HG03457 (cell line): ENCODE results near the gene OXNAD1.

Experiments
- ATAC-seq: cut with Tn5 transposase; IDR thresholded peaks from one replicate; pipeline ENCODE4 v1.9.1; 2021; ENCODE audit warnings: moderate number of reproducible peaks; ENCODE audit not compliant: unreplicated experiment

OXNAD1 gene, protein sequence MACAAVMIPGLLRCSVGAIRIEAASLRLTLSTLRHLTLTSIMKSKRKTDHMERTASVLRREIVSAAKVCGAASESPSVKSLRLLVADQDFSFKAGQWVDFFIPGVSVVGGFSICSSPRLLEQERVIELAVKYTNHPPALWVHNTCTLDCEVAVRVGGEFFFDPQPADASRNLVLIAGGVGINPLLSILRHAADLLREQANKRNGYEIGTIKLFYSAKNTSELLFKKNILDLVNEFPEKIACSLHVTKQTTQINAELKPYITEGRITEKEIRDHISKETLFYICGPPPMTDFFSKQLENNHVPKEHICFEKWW

DNA sequence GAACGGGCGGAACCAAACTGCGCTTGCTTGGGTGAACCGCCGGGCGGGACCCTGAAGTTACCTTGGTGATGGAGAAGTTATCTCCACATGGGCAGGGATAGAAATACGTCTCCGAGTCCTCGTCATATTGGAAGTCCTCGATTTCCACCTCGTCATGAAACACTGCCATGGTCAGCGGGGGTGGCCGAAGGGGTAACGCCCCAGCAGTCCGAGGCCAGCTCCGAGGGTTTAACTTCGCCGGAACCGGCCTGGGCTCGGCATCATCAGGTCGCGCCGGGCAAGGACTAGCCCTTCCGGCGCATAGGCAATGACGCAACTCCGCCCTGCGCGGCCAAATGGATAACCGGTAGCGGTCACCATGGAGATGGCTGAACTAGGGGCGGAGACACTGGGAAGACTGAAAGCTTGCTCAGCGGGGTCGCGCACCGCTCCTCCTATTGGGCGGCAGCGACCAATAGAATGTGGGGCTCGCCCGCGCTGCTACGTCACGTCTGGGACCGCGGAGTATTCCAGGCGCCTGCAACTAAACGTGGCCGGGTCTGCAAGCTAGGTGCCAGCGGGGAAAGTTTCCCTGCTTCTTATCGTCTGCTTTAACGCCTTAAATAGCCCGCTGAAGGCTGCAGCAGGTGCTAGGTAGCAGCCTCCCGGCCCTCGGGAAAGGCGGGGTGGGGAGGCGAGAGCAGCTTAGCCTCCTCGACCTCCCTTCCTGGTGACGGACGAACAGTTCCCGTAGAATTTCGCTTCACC, at the start of gene OXNAD1, which contains the start of gene DPH3:
TSS of gene OXNAD1 (plus strand) at position 505 of the 747 bp plus-strand sequence. CDS start 5,741 bp downstream, outside the sequence.
TSS of gene DPH3 (minus strand) at position 236 of the 747 bp plus-strand sequence. CDS start at position 169, 67 bp downstream.
- ATAC-seq: peak; percentile 98

DNA sequence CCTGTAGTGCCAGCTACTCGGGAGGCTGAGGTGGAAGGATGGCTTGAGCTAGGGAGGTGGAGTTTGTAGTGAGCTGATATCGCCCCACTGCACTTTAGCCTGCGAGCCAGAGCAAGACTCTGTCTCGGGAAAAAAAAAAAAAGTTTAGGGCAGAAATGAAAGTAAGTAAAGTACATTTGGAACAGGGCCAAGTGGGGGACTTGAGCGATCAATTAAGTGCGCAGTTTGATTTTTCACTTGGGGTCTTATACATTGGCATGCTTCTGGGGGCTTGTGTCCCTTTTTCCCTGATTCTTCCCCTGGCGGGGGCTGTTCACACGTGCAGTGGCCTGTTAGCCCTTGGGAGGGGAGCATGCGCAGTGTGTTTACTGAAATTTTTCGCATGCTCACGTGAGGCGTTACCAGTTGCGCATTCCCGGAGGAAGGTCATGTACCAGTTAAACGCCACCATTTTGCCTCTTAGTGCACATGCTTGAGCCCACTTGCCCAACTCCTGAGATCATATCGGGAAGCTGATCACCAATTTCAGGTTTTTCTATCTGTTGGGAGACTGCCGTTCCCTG, 48.6 kb upstream of the OXNAD1 start:
- ATAC-seq: no peak

DNA sequence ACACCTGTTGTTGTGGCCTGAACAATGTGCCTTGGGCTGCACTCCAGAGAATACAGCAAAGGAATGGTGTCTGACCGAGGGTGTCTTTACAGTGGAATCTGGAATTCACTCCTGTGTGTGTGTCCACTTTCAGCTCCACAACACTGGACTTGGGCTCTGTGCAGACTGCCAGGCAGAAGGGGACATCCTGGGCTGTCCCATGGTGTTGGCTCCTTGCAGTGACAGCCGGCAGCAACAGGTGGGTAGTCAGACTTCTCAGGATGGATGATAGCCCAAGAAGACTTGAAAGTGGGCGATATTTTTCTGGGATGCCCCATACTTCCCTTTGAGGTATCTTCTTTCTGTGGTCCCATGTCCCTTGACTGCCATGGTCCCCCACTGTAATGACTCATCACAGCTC, 45.2 kb upstream of the OXNAD1 start:
- no peak for ATAC-seq

DNA sequence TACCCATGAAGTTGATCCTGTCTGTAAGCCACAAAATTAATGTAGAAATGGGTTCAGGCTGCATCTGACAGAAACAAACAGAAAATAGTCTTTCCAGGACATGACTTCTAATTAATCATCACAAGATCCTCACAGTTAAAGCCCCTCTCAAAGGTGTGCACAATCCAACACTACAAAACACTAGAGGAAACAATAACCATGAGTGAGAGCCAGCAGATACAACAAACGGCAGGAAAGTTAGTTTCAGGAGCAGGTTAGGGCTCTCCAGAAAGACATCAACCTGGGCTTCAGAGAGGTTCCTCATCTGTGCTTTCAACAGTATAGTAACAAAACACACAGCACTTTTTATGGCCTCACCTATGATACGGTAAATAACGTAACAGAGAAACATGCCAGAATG, 43.0 kb upstream of the OXNAD1 start:
- ATAC-seq: no peak

DNA sequence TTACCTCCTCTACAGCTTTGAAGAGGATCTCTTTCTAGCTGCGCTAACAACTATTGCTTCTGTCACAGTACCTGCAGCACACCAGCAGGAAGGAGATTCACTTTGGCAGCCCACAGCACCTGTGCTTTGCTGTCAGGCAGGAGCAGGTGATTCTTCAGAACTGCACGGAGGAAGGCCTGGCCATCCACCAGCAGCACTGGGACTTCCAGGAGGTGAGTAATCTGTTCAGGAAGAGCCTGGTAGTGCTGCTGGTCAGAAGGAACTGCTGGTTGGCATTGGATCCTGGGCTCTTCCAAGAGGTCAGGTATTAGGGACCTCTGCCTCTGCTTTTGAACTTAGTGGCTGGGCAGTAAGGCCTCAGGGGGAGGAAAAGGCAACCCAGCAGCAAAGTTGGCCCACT, 42.5 kb upstream of the OXNAD1 start:
- no peak for ATAC-seq

DNA sequence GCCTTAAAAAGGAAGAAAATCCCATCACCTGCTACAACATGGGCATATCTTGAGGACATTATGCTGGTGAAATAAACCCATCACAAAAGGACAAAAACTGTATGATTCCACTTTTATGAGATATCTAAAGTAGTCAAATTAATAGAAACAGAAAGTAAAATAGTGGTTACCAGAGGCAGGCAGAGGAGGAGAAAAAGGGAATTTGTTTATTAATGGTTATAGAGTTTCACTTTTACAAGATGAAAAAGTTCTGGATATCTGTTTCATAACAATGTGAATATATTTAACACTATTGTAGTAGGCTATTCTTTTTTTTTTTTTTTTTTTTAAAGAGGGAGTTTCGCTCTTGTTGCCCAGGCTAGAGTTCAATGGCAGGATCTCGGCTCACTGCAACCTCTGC, 40.7 kb upstream of the OXNAD1 start:
- ATAC-seq: no peak

DNA sequence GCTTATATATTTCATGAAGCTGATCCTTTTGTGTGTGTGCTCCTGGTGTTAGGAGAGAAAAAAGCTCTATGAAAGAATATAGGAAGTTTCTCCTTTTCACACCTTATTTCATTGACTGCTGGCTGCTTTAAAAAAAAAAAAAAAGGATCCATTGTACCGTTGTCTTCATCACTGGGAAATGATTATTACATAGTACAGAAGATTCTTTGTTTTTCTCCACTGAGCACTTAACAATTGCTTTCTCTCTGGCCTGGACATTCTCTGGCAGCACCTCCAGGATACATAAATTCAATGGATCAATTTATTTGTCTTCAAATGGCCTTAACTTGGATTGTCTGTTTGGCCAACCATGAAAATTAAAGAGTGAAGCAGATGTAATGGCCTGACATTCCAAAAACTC, 37.4 kb upstream of the OXNAD1 start:
- ATAC-seq: no peak

DNA sequence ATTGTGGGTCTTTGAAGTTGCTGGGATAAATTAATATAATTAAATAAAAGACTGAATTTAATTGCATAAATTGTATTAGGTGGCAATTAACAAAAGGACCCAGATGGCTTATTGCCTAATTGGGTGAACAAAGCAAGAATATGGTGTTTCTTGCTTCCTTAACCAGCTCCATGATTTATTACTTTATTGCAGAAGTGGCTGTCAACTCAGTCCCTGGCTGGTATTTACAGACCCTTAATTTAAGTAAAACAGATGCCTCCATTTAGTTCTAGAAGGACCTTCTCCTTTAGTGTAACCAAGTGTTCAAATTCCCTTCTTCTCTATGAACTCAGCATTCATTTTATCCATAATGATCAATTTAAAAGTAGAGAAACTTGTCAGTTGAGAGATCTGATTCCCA, 35.3 kb upstream of the OXNAD1 start:
- ATAC-seq: no peak

DNA sequence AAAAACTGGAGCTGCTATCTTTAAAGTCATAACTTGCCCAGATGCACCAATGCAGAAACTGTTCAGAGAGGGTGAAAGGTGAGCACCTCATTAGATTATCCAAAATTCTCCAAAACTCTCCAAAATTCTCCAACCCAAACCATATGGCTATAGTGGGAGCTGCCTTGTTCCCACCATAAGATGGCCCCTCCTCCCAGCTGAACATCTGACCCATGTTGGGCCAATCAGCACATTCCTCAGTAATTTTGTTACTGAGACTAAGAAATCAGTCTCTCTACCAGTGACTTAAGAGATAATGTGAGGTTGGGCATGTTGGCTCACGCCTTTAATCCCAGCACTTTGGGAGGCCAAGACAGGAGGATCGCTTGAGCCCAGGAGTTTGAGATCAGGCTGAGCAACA, 33.0 kb upstream of the OXNAD1 start:
- ATAC-seq: no peak

DNA sequence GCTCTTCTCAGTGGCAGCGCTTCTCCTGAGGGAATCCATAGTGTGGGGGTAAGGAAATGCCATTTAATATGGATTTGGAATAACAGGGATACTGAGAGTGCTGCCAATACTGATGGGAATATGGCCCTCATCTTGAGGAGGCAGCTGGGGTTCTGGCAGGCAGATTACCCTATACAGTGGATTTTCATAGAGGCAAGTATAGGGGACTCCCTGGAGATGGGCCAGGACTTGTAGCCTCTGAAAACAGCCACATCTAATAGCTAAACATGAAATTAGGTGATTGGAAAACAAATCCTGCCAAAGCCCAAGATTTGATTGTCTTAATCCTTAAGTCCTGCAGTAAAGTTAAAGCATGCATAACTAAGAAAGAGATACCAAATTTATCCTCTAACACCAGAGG, 31.2 kb upstream of the OXNAD1 start:
- no peak for ATAC-seq

DNA sequence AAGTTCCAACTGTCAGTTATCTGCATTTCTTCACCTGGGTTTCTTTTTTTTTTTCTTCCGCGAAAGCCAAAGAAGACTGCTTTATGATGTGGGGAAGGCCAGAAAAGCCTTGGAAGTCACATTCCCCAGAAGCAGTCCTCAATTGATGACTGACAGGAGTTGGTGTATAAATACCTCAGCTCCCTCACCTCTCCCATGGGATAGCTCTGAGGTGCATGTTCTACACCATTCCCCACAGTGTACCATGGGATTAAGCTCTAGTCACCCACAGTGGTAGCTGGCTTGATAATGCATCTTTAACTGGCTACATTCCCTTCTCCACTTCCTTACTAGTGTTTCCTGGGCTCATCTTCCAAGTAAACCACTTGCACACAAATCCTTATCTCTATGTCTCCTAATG, 30.7 kb upstream of the OXNAD1 start:
- no peak for ATAC-seq

DNA sequence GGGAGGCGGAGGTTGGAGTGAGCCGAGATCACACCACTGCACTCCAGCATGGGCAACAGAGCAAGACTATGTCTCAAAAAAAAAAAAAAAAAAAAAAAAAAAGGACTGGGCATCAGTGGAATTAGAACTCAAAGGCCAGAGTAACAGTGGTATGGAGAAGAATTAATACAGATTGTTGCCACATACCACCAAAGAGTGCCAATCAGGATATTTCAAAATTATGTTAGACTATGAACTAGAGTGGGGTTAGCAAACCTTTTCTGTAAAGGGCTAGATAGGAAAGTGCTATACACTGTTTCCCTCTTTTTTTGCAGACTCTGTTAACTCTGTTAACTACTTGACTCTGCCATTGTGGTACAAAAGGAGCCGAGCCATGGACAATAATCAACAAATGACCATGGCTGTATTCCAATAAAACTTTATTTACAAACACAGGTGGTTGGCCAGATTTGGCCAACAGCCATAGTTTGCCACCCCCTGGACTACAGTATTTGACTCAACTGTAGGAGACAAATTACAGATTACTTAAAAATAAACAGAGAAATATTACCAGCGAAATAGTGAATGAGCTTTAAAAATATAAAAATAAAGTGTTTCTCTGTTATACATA, 28.9 kb upstream of the OXNAD1 start:
- no peak for ATAC-seq

DNA sequence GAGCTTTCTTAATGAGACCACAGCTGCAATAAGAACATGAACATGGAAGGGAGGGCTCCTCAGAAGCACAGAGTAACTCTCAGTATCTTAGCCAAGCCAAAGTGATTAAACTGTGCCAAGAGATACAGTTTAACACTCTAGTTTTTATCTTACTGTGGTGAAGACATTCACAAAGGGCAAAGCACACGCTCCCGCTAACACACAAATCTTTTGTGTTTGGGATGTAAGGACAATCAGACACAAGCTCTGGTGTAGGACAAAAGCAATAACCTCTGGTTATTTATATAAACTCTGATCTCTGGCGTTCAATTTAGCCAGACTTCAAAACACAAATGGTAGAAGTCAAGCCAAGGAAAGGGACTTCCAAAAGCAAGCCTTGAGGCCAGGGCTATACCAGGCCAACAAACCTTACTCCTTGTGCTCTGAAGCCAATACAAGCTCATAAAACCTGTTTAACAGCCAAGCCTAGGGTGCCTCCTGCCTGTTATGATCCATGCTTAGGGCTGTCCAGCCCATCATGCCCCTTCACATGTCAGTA, 28.1 kb upstream of the OXNAD1 start:
- no peak for ATAC-seq

DNA sequence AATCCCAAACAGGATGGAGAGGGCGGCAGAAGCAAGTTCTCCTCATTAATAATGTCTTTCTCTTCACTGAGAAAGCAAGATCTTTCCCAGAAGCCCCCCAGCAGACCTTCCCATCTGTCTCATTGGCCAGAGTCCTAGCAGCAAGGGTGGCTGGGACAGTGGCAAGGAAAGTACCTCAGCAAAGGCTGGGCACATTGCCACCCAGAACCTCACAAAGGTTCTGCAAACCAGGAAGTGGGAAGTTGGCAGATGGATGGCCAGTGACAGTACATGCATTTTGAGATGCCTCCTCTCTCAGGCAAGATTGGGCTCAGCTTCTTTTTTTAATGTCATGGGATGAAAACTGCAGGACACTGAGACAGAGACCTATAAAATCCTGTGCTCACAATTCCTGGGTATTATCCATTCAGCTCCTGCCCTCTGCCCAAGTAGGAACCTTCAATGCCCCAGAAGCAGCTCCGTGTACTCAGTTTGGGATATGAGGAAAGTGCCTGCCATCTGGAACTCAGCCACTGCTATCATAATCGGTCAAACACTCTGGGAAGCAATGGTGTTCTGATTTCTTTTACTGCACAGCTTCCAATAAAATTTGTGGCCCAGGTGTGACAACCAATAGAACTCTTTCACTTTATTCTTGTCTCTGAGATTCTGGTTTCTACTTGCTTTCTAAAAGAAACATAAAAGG, 25.8 kb upstream of the OXNAD1 start:
- ATAC-seq: no peak

DNA sequence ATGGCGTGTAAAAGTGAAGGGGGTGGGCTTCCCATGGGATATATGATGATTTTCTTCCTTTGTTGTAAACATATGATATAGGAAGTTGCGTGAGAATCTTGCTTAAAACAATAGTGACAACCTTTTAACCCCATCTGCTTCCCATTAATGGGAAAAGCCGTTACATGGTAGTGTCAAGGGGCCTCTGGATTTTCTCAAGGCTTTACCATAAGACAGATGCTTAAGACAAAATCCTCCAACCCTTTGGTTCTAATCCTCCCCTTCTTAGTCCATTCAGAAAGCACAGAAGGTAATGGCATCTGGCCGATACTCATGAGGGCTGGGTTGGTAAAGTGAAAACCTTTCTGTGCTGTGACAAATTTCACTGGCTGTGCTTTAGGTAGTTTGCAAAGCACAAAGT, 25.2 kb upstream of the OXNAD1 start:
- ATAC-seq: no peak

DNA sequence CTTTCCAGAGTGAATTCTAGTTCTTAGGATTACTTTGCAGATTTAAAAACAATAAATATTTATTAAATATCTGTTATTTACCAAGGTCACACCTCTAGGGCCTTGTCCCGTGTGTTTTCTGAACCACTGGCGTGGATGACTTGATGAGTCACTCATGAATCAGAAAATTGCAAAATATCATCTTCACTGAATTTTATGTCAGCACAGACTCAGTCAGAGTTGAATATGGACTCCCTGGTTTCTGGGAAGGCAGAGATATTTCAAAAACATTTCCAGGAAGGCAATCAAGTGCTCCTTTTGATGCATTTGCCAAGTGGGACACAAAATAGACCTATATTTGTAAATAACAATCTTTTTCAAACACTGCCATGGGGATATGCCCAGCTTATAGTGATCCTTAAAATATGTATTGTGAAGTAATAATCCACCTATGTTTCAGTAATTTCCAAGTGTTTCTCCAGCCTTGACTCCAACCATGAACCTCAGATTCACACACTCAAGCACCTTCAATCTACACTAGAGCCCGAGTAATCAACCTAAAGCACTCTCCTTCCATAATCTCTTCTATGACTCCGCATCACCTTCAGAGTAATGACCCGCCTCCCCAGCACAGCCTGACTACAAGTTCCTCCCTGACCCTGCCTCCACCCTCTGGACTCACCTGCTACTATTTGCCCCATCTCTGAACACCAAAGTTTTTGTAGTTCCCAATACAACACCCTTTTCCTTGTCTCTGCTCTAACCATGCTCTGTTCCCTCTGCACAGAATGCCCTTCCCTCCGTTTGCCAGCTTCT, 24.6 kb upstream of the OXNAD1 start:
- no peak for ATAC-seq

DNA sequence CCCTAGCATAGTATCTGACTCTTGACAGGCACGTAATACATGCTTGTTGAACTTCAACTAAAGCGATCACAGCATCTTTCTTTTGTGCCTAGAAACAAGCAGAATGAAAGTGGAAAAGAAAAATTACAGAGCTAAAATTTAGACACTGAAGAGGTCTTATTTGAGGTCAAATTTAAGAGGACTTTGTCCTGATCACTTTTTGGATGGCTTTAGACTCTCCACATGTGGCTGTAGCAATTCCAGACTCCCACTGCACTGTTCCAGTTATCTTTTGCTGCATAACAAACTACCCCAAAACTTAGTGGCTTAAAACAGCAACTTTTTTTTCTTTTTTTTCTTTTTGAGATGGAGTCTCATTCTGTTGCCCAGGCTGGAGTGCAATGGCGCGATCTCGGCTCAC, 23.8 kb upstream of the OXNAD1 start:
- no peak for ATAC-seq

DNA sequence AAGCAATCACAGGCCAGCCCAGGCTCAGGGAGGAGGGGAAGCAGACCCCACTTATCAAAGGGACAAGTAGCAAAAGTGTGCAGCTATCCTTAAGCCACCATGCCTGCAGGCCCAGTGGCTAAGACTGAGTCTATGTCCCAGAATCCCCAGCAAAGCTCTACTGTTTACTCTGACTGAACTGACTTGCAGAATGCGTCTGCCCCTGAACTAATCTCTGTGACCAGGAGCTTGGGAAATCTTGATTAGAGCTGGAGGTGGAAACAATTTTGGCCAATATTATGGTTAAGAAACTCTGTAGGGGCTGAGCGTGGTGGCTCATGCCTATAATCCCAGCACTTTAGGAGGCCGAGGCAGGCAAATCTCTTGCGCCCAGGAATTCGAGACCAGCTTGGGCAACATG, 22.8 kb upstream of the OXNAD1 start:
- no peak for ATAC-seq

DNA sequence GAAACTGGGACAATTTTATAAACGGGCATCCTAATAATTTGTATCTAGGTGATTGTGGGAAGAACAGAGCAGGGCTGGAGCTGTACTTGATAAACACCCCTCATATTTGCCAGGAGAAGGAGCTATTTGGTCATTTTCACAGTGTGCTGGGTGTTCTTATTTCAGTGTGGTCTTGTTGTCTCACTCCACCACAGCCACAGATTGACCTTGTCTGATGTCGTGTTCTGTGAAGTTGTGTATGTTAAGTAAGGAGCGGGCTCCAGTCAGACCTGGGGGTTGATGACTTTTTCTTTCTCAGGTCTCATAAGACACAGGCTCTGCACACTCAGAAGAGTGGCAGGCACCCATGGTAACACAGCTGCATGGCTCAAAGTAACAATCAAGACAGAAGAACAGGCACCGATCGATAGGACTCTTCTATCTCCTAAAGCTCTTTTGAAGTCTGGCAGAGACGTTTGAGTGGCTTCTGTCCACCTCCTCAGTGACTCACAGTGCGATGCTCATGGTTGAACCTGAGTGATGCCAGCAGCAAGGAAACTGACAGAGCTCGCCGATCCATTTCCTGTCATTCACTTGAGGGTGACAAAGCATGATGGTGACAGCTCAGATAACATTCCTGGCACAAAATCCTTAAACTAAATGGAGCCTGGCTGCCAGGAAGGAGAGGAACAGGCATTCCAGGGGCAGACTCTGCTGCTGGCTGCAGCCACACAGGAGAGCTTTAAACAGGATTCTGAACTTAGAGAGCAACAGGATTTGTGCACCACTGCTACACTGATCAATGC, 21.1 kb upstream of the OXNAD1 start:
- ATAC-seq: no peak
